ENCODE measurements around the gene GGA1. TPM values are rescaled to one million over a fixed set of nuclear protein-coding genes. Genes with fewer than 3 reads are reported as not detected.
A peak's percentile ranks its signal among the peaks of the same experiment; 100 is the strongest.

GGA1 gene
- total RNA-seq, 1 donor from 2014 or later, result 32.0 TPM

DNA sequence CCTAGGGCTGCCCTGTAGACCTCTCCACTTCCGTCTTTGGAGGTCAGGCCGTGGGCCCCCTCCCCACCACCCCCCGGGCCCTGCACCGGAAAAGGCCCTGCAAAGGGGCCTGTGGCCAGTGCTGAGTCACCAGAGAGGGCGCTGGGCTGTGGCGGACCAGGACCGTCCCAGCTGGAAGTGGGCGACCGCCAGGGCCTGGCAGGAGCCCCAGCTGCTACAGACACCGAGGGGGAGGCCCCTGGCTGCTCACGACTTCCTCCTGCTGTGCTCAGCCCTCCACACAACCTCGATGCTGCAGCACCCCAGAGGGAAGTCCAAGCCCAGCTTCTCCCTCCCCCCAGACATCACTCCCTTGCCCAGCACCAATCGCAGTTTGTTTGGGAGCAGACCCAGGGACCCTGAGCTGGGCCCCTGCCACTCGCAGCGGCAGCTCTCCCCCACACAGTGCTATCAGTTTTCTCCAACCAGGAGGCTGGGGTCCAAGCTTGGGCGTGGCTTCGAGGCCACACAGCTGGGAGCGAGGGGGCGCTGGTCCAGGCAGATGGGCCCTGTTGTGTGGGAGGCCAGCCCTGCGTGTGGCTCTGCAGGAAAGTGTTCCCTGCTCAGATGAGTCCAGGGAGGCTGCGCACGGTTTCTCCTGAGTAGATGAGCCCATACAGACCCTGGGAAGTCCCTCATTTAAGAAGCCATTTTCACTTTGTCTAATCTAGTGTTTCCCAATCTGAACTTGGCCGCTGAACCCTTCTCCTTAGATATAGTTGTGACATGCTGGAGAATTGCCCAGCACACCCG is 25.2 kb downstream of the GGA1 start:
- H3K4me3 Mint-ChIP-seq (ENCODE audit: unreplicated experiment), result peak overlapping the region; percentile 51

DNA sequence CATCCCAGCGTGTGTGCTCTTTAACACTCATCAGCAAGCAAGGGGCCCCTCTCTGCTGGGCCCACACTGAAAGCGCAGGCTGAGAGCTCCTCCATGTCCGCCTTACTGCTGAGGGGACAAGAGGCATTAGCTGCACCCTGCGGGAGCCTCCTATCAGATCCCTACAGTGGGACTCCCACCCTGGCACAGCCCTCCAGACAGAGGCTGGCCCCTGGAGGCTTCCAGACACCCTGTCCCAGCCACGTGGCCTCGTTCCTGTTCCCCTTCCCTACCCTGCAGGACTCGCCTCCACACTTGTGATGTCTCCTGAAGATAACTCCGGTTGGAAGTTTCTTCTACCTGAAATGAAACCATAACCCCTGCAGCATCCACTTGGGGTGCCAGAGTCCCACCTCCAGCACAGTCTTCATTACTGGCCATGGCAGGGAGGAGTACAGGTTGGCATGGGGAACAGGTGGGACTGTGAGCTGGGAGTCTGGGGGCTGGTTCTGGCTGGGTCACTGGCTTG is 25.8 kb downstream of the GGA1 start:
- DNase-seq (ENCODE audit: low spot score), result no peak
- H3K9me3 Mint-ChIP-seq (ENCODE audit: low read depth), result no peaks in the 10 kb centered on the region
- no peaks in the 10 kb centered on the region for H3K36me3 Mint-ChIP-seq (ENCODE audit: low read depth)
- peak overlapping the region; percentile 79 for H3K27ac Mint-ChIP-seq (ENCODE audit: unreplicated experiment)
- peak overlapping the region; percentile 51 for H3K4me3 Mint-ChIP-seq (ENCODE audit: unreplicated experiment)
- peaks cover 35% of the 10 kb centered on the region for H3K4me1 Mint-ChIP-seq (ENCODE audit: low read depth)
- TF ChIP-seq, protein P1, sequence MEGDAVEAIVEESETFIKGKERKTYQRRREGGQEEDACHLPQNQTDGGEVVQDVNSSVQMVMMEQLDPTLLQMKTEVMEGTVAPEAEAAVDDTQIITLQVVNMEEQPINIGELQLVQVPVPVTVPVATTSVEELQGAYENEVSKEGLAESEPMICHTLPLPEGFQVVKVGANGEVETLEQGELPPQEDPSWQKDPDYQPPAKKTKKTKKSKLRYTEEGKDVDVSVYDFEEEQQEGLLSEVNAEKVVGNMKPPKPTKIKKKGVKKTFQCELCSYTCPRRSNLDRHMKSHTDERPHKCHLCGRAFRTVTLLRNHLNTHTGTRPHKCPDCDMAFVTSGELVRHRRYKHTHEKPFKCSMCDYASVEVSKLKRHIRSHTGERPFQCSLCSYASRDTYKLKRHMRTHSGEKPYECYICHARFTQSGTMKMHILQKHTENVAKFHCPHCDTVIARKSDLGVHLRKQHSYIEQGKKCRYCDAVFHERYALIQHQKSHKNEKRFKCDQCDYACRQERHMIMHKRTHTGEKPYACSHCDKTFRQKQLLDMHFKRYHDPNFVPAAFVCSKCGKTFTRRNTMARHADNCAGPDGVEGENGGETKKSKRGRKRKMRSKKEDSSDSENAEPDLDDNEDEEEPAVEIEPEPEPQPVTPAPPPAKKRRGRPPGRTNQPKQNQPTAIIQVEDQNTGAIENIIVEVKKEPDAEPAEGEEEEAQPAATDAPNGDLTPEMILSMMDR (IDR thresholded peaks at IDR 0.05), result no peak
- H3K27me3 Mint-ChIP-seq (ENCODE audit: low read depth), result no peaks in the 10 kb centered on the region

More for the DNA sequence above, 25.2 kb downstream of the GGA1 start:
- Mint-ChIP-seq H3K27me3 (ENCODE audit: low read depth) (no peaks in the 10 kb centered on the region), H3K9me3 (ENCODE audit: low read depth) (no peaks in the 10 kb centered on the region), H3K36me3 (ENCODE audit: low read depth) (no peaks in the 10 kb centered on the region), H3K27ac (ENCODE audit: unreplicated experiment) (peak overlapping the region; percentile 79), H3K4me1 (ENCODE audit: low read depth) (peaks cover 34% of the 10 kb centered on the region)
- TF ChIP-seq, protein P1 (IDR thresholded peaks at IDR 0.05), result peak; percentile 65
- no peak for DNase-seq (ENCODE audit: low spot score)

DNA sequence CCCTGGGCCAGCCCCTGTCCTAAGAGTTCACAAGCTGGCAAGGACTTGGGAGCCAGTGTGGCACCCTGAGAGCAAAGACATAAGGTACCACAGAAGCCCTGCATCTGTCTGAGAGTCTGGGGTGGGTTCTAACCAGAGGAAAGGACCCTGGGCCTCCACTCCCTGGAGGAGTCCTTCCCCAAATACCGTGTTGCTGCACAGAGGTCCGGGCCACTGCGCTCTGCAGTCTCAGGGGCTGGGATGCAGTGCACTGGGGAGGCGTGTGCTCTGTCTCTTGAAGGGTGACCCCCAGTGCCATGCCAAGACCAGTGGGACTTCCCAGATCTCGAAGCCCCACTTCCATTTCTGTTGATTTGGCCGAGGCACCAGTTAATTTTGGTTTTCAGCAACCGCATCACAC is 26.5 kb downstream of the GGA1 start:
- no peak for DNase-seq (ENCODE audit: low spot score)
- Mint-ChIP-seq H3K27ac (ENCODE audit: unreplicated experiment) (no peak overlapping the region), H3K9me3 (ENCODE audit: low read depth) (no peaks in the 10 kb centered on the region), H3K4me3 (ENCODE audit: unreplicated experiment) (no peak overlapping the region), H3K4me1 (ENCODE audit: low read depth) (peaks cover 36% of the 10 kb centered on the region), H3K36me3 (ENCODE audit: low read depth) (no peaks in the 10 kb centered on the region), H3K27me3 (ENCODE audit: low read depth) (no peaks in the 10 kb centered on the region)
- TF ChIP-seq, protein P1 (IDR thresholded peaks at IDR 0.05), result no peak

DNA sequence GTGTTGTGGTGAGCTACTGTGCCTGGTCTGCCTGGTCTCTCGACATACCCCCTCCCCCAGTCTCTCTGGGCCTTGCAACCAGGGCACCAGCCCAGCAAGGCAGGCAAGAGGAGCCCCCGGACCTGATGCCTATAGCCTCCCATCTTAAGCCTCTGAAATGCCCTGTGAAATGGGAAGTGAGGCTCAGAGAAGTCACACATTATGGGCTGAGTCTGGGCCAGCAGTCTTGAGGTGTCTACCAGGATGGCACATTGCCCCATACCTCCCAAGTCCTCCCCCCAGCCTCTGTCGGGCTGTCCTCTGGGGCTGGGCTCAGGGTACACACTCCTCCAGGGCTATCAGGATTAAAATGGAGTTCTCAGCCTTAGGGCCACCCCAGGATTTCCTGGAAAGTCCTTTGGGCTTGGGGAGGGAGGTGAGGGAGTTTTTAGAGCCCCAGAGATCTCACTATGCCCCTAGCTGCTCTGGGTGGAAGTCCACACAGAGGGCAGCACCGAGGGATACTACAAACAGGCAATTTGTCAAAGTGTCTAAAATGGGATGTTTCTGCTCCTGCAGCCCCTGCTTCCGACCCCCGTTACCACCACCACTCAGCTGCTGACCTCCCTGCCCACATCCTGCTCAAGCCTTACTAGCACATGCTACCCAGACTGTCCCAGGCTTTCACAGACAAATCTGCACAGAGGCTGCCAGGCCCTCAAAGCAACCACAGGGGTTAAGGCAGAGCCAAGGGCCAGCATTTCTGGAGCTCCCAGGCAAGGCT is 27.7 kb downstream of the GGA1 start:
- no peaks in the 10 kb centered on the region for H3K9me3 Mint-ChIP-seq (ENCODE audit: low read depth)
- DNase-seq (ENCODE audit: low spot score), result no peak
- H3K36me3 Mint-ChIP-seq (ENCODE audit: low read depth), result no peaks in the 10 kb centered on the region
- TF ChIP-seq, protein P1 (IDR thresholded peaks at IDR 0.05), result peak; percentile 56
- no peak overlapping the region for H3K4me3 Mint-ChIP-seq (ENCODE audit: unreplicated experiment)
- H3K27me3 Mint-ChIP-seq (ENCODE audit: low read depth), result no peaks in the 10 kb centered on the region
- H3K27ac Mint-ChIP-seq (ENCODE audit: unreplicated experiment), result no peak overlapping the region
- peaks cover 38% of the 10 kb centered on the region for H3K4me1 Mint-ChIP-seq (ENCODE audit: low read depth)

DNA sequence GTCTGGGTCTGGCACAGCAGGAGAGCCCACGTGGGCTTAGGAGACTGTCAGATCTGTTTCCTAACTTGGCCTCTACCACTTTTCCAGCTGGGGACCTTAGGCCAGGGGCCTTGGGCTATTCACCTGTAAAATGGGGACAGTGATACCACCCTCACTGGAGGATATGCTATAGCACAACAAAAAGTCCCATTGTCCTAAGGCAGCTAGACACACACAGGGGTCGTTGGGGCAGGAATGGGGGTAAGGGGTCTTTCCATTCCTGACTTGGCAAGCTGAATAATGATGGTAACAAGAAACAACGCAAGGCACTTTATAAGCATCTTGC is 28.3 kb downstream of the GGA1 start:
- DNase-seq (ENCODE audit: low spot score), result no peak
- Mint-ChIP-seq H3K27ac (ENCODE audit: unreplicated experiment) (no peak overlapping the region), H3K4me3 (ENCODE audit: unreplicated experiment) (no peak overlapping the region), H3K36me3 (ENCODE audit: low read depth) (no peaks in the 10 kb centered on the region), H3K9me3 (ENCODE audit: low read depth) (no peaks in the 10 kb centered on the region), H3K4me1 (ENCODE audit: low read depth) (peaks cover 38% of the 10 kb centered on the region), H3K27me3 (ENCODE audit: low read depth) (no peaks in the 10 kb centered on the region)
- TF ChIP-seq, protein P1 (IDR thresholded peaks at IDR 0.05), result no peak

Measured in chondrocyte (in vitro differentiated cells).